K562 (cell line): Measurements from ENCODE around the gene ITSN1. TPM values are rescaled to one million over a fixed set of nuclear protein-coding genes. Genes with fewer than 3 reads are reported as not detected.

Experiments used
- ATAC-seq: fragments of 200-7000 bp; cut with Tn5 transposase; 3 replicates; pipeline ENCODE4 v1.9.1; 2020; ENCODE audit warnings: moderate library complexity
- BruUV-seq: library from RNA; stranded (reverse); fragments of 400-500 nt; replicated peaks from 2 replicates; lab custom pipeline; 2021; lab: Mats Ljungman, UMichigan
- CTCF ChIA-PET: fragments of 300-600 bp; formaldehyde crosslinking; extraction: SDS; loops from one replicate; lab custom pipeline; 2021; ENCODE audit warnings: low intra/inter-chr PET ratio; lab: Yijun Ruan, JAX
- POLR2A ChIA-PET: fragments of 300-600, 350-650 bp; sonication (Branson Sonifier 250); formaldehyde crosslinking; extraction: SDS; loops from one replicate; lab custom pipeline; 2021; ENCODE audit warnings: antibody characterized with exemption, inconsistent platforms; lab: Yijun Ruan, JAX
- DNase-seq, 4 experiments: peaks; one replicate each; pipeline versions ENCODE4 v3.0.0 to v3.0.0-alpha.2; 2011 to 2018; ENCODE audit warnings: low spot score in 3 of 4, mixed read lengths in 3 of 4; ENCODE audit errors: extremely low read depth in 1 of 4
- FAIRE-seq: peaks from 2 replicates; lab custom pipeline; 2011; peaks lifted over from hg19 to GRCh38; lab: Jason Lieb, UNC
- H2AFZ ChIP-seq: 2 replicates; pipeline ENCODE4 v1.6.0; 2011; ENCODE audit warnings: low read depth, low read length, control low read depth, inconsistent platforms
- H3K27ac ChIP-seq: fragments of 200-600 bp; 3 replicates; pipeline ENCODE4 v1.8.0; 2011; ENCODE audit warnings: low read depth, mild to moderate bottlenecking, control low read depth, inconsistent platforms, low read length, moderate library complexity, mixed read lengths; ENCODE audit errors: extremely low read depth
- H3K27me3 ChIP-seq, 2 experiments: fragments of 300-600 bp in 1 of 2; 2 replicates in 1 of 2; 3 replicates in 1 of 2; pipeline versions ENCODE4 v1.6.0 to v1.8.0; 2011; ENCODE audit warnings: inconsistent platforms in 2 of 2, low read length in 2 of 2, mild to moderate bottlenecking in 1 of 2, mixed read lengths in 1 of 2, moderate library complexity in 1 of 2; ENCODE audit not compliant: control insufficient read depth in 2 of 2, insufficient read depth in 2 of 2
- H3K36me3 ChIP-seq: fragments of 300-600 bp; 3 replicates; pipeline ENCODE4 v1.8.0; 2011; ENCODE audit warnings: mild to moderate bottlenecking, low read length, inconsistent platforms; ENCODE audit not compliant: control insufficient read depth, insufficient read depth
- H3K4me1 ChIP-seq, 2 experiments: fragments of 200-600 bp in 1 of 2; replicated peaks in 1 of 2; 2 replicates in 1 of 2; 3 replicates in 1 of 2; pipeline versions ENCODE4 v1.5.1 to v1.8.0; 2011; ENCODE audit warnings: inconsistent platforms in 2 of 2, low read length in 2 of 2, mild to moderate bottlenecking in 1 of 2, mixed read lengths in 1 of 2, moderate library complexity in 1 of 2; ENCODE audit not compliant: control insufficient read depth in 2 of 2, insufficient read depth in 2 of 2
- H3K4me2 ChIP-seq: 2 replicates; pipeline ENCODE4 v1.6.1; 2011; ENCODE audit warnings: low read length, control low read depth, inconsistent platforms, mixed read lengths; ENCODE audit not compliant: insufficient read depth
- H3K4me3 ChIP-seq: fragments of 200-600 bp; sonication (generic), shearing (Covaris generic); 2 replicates; pipeline ENCODE4 v1.5.1; 2016; ENCODE audit warnings: control low read depth, inconsistent platforms
- H3K79me2 ChIP-seq: fragments of 200-600 bp; 3 replicates; pipeline ENCODE4 v1.8.0; 2011; ENCODE audit warnings: low read length, inconsistent platforms; ENCODE audit not compliant: control insufficient read depth, insufficient read depth
- H3K9ac ChIP-seq, 2 experiments: 2 replicates each; pipeline versions ENCODE4 v1.6.0 to v1.6.1; 2011; ENCODE audit warnings: low read depth in 2 of 2, low read length in 2 of 2, control low read depth in 1 of 2, inconsistent platforms in 1 of 2, mild to moderate bottlenecking in 1 of 2, mixed read lengths in 1 of 2; ENCODE audit not compliant: insufficient read depth in 1 of 2
- H3K9me1 ChIP-seq: one replicate; pipeline ENCODE4 v1.6.0; 2011; ENCODE audit warnings: inconsistent platforms, mild to moderate bottlenecking, low read length, moderate library complexity; ENCODE audit not compliant: control insufficient read depth, insufficient read depth
- H3K9me3 ChIP-seq: replicated peaks from 2 replicates; pipeline ENCODE4 v1.5.1; 2011; ENCODE audit warnings: low read depth, low read length, inconsistent platforms; ENCODE audit not compliant: control insufficient read depth, insufficient read depth
- H4K20me1 ChIP-seq: replicated peaks from 2 replicates; pipeline ENCODE4 v1.6.1; 2011; ENCODE audit warnings: low read length, inconsistent platforms, mixed read lengths; ENCODE audit not compliant: control insufficient read depth, insufficient read depth
- ATF3 ChIP-seq, 2 experiments: fragments of 450-650 bp in 1 of 2; sonication (generic) in 1 of 2; formaldehyde crosslinking in 1 of 2; IDR thresholded peaks in 1 of 2; conservative IDR thresholded peaks in 1 of 2; 2 replicates each; pipeline versions ENCODE4 v1.6.1 to v1.8.1; 2016 to 2023; ENCODE audit warnings: mild to moderate bottlenecking in 2 of 2, moderate library complexity in 2 of 2, inconsistent platforms in 1 of 2, missing genetic modification reagents in 1 of 2
- FOSL1 ChIP-seq: fragments of 200-800 bp; sonication (Bioruptor generic); conservative IDR thresholded peaks from 2 replicates; pipeline ENCODE4 v1.6.1; 2016; ENCODE audit warnings: missing genetic modification characterization, missing compliant biosample characterization
- FOXA3 ChIP-seq, 2 experiments: fragments of 450-650 bp in 1 of 2; sonication (generic) in 1 of 2; formaldehyde crosslinking; IDR thresholded peaks in 1 of 2; conservative IDR thresholded peaks in 1 of 2; 2 replicates each; pipeline versions ENCODE4 v1.4.0 to v1.8.0; 2020 to 2022; ENCODE audit warnings: mild to moderate bottlenecking in 2 of 2, missing genetic modification reagents in 1 of 2
- GMEB1 ChIP-seq: fragments of 250-450 bp; sonication (Bioruptor Pico); IDR thresholded peaks from 2 replicates; pipeline ENCODE4 v1.4.0; 2020; ENCODE audit warnings: mild to moderate bottlenecking
- ID3 ChIP-seq, 2 experiments: fragments of 250-450 bp in 1 of 2; fragments of 450-650 bp in 1 of 2; sonication (Bioruptor Pico) in 1 of 2; IDR thresholded peaks; 2 replicates each; pipeline versions ENCODE4 v1.6.1 to v1.8.0; 2016 to 2021; ENCODE audit warnings: mild to moderate bottlenecking in 2 of 2, moderate library complexity in 2 of 2, missing compliant biosample characterization in 1 of 2, missing genetic modification characterization in 1 of 2
- IRF1 ChIP-seq: sonication (generic); formaldehyde crosslinking; IDR thresholded peaks from 2 replicates; pipeline ENCODE4 v1.8.0; 2022; ENCODE audit warnings: missing genetic modification reagents, mild to moderate bottlenecking, borderline replicate concordance
- JUN ChIP-seq, 2 experiments: sonication (generic) in 1 of 2; formaldehyde crosslinking in 1 of 2; IDR thresholded peaks; 2 replicates each; pipeline versions ENCODE4 v1.6.1 to v1.8.0; 2012 to 2022; ENCODE audit warnings: borderline replicate concordance in 2 of 2, mild to moderate bottlenecking in 2 of 2, improper control_type of control experiment in 1 of 2, low read depth in 1 of 2, low read length in 1 of 2, missing genetic modification reagents in 1 of 2
- JUND ChIP-seq, 2 experiments: IDR thresholded peaks; 2 replicates in 1 of 2; 3 replicates in 1 of 2; pipeline ENCODE4 v1.6.1; 2011; ENCODE audit warnings: borderline replicate concordance in 2 of 2, low read depth in 2 of 2, low read length in 2 of 2, improper control_type of control experiment in 1 of 2, missing biosample characterization in 1 of 2, missing genetic modification characterization in 1 of 2, missing genetic modification reagents in 1 of 2
- MEF2D ChIP-seq: conservative IDR thresholded peaks from 2 replicates; pipeline ENCODE4 v1.6.1; 2016; ENCODE audit warnings: low read depth, missing genetic modification characterization, missing compliant biosample characterization
- MEIS2 ChIP-seq: fragments of 450-650 bp; IDR thresholded peaks from 2 replicates; pipeline ENCODE4 v1.6.1; 2014; ENCODE audit warnings: mild to moderate bottlenecking; ENCODE audit not compliant: partially characterized antibody
- NFE2 ChIP-seq: IDR thresholded peaks from 2 replicates; pipeline ENCODE4 v1.6.1; 2014; ENCODE audit warnings: antibody characterized with exemption, low read depth
- WGBS: fragments of 100-300 bp; shearing (Covaris generic); methylation state at CpG from one replicate; pipeline ENCODE4 v1.1.6; 2016; ENCODE audit warnings: low coverage, mixed read lengths; ENCODE audit not compliant: insufficient coverage; ENCODE audit errors: missing lambda C conversion rate; 5-methylcytosine and 5-hydroxymethylcytosine counted together
- in situ Hi-C: fragments of 300-500 bp; cut with MboI; formaldehyde crosslinking; loops from 4 replicates; pipeline ENCODE4 v1.15.0; 2018; ENCODE audit warnings: inconsistent platforms, mixed read lengths
- intact Hi-C: fragments of 100-400 bp; cut with micrococcal nuclease; formaldehyde crosslinking; loops from 2 replicates; pipeline ENCODE4 v1.14.2; 2022
- polyA plus RNA-seq, 8 experiments: library from polyadenylated mRNA; depleted of rRNA in 4 of 8; stranded (reverse) in 5 of 8; unstranded in 3 of 8; fragments of >200 nt; fragmentation: Nextera tagmentation in 2 of 8; fragmentation: Illumina TruSeq in 1 of 8; extraction: Ambion mirVana in 2 of 8; extraction: Trizol in 1 of 8; gene quantifications; 2 replicates each; pipeline versions ENCODE4 v1.2.1 to v1.2.3, GENCODE V29; 2011 to 2014; ENCODE audit warnings: inconsistent platforms in 1 of 8, missing spikeins in 1 of 8
- total RNA-seq, 7 experiments: library from RNA; depleted of rRNA in 6 of 7; stranded (reverse); fragments of >200 nt in 6 of 7; fragmentation: Illumina TruSeq in 2 of 7; extraction: Trizol in 2 of 7; gene quantifications; 2 replicates each; pipeline versions ENCODE4 v1.2.1 to v1.2.3, GENCODE V29; 2011 to 2021; ENCODE audit warnings: low replicate concordance in 1 of 7

Gene ITSN1
- total and polyA plus RNA-seq, 9 of the 15 experiments (the other 6 are each of a cell fraction or from before 2014, with no cell fraction given), result 1.1 to 12.6 (median 4.8) TPM

GRCh38 chr21:33854604-33855003, 212.3 kb downstream of the ITSN1 start:
- Histone ChIP-seq H3K9me1 (peaks cover 2% of the 10 kb centered on the region), H3K27me3 (peaks cover 55 to 76% of the 10 kb centered on the region in 2 experiments), H3K9ac (no peak overlapping the region), H3K79me2 (no peaks in the 10 kb centered on the region), H3K4me2 (no peak overlapping the region), H3K4me1 (peaks cover 0 to 4% of the 10 kb centered on the region in 2 experiments; a peak in 2 of 5 replicates), H4K20me1 (peaks cover 8% of the 10 kb centered on the region), H3K4me3 (no peak overlapping the region), H2AFZ (no peak overlapping the region), H3K9me3 (no peaks in the 10 kb centered on the region), H3K36me3 (no peaks in the 10 kb centered on the region), H3K27ac (no peak overlapping the region)
- FAIRE-seq (no peak), ATAC-seq (no peak), DNase-seq (peak in 1 of 4 experiments; percentile 24)
- intact Hi-C loops, result no loop called here
- TF ChIP-seq MEIS2, result peak; percentile 5
- TF ChIP-seq GMEB1 (CRISPR knock-in tag), result no peak
- peak; percentile 67; the same call in 1 of the 2 replicates for TF ChIP-seq JUN (IDR thresholded peaks at IDR 0.05; ENCODE audit: borderline replicate concordance, low read depth, low read length)
- no peak for TF ChIP-seq JUN (CRISPR knock-in tag; IDR thresholded peaks at IDR 0.05; ENCODE audit: borderline replicate concordance)
- peak; percentile 72 for TF ChIP-seq ATF3 (IDR thresholded peaks at IDR 0.05)
- TF ChIP-seq ATF3 (CRISPR knock-in tag; conservative IDR thresholded peaks at IDR 0.05), result no peak
- TF ChIP-seq IRF1, result no peak
- TF ChIP-seq JUND (IDR thresholded peaks at IDR 0.05; ENCODE audit: borderline replicate concordance, low read depth, low read length), result peak; percentile 84
- peak; percentile 83; the same call in 2 of the 3 replicates for TF ChIP-seq JUND (tag; IDR thresholded peaks at IDR 0.05; ENCODE audit: borderline replicate concordance, low read depth, low read length)
- 0 out of 2 replicates have a peak, but pooled peaks have one; percentile 5 for TF ChIP-seq NFE2
- TF ChIP-seq ID3 (CRISPR knock-in tag; IDR thresholded peaks at IDR 0.05), result no peak
- no peak for TF ChIP-seq ID3 (tag; IDR thresholded peaks at IDR 0.05)
- no peak for TF ChIP-seq MEF2D (tag)
- 0 out of 4 replicates have a peak, but pooled peaks of 1 of the 2 experiments have one; percentile 33 for TF ChIP-seq FOXA3 (CRISPR knock-in tag; conservative IDR thresholded peaks at IDR 0.05 in 1 of 2, IDR thresholded peaks at IDR 0.05 in 1 of 2)
- peak; percentile 74 for TF ChIP-seq FOSL1
- WGBS, result 0% methylated on average over 5 of the region's 5 CpGs
- POLR2A ChIA-PET, result interaction anchor here (0.6 to 1.2 kb wide), 3 partner anchors 11 to 340 kb away, joined by 3 read pairs; no protein-coding TSS in a partner anchor
- BruUV-seq, result no TSS peak
- in situ Hi-C loops, result no loop called here
- CTCF ChIA-PET, result no interaction called here
